Heart left ventricle (tissue), 13 donors: Measurements from ENCODE around the gene CTNNA1.

ENCODE experiments used
- POLR2A ChIP-seq, 2 donors: fragments of 450-650 bp; IDR thresholded peaks; one replicate each; pipeline ENCODE4 v1.6.1; 2017; ENCODE audit warnings: antibody characterized with exemption in 2 of 2, mild to moderate bottlenecking in 2 of 2, moderate library complexity in 2 of 2
- TF ChIP-seq, protein P1 (sequence below), 12 donors: fragments of 200-600 bp; sonication (generic) in 4 of 12; IDR thresholded peaks; one replicate each; pipeline versions ENCODE4 v1.5.0 to v1.8.0; 2018 to 2022; ENCODE audit warnings: antibody characterized with exemption in 12 of 12, mild to moderate bottlenecking in 5 of 12
- donor health status: ischemic (EF 13 %, LVEDD 7.1; RV severe dilation, severe dysfunction).
- donor health status: DM: no; HTN: yes; CAD: no.
- donor health status: DM: no; HTN: no; CAD: no.
- donor health status: ischemic (EF 25% LVEDD 6.9; RV normal size, moderate dysfunction).
- donor health status: ischemic (EF 25% LVEDD 5.7; RV mildly dilated, moderate dysfunction).
- donor health status: ischemic (EF 35%, LVEDD 5.7; RV mildly dilated, moderate dysfunction).
- donor health status: nonischemic (EF 11% LVEDD 7.7; RV severe dilation, severe dysfunction).
- donor health status: DM: yes; HTN: yes; CAD: no.
- donor health status: PGD.
- donor health status: ischemic (EF 29% LVEDD 5.4; RV normal size, mild dysfunction).
- donor health status: nonischemic (EF 23%, LVEDD 6.1; RV moderate dilation, normal function).

- TF ChIP-seq, protein P1, sequence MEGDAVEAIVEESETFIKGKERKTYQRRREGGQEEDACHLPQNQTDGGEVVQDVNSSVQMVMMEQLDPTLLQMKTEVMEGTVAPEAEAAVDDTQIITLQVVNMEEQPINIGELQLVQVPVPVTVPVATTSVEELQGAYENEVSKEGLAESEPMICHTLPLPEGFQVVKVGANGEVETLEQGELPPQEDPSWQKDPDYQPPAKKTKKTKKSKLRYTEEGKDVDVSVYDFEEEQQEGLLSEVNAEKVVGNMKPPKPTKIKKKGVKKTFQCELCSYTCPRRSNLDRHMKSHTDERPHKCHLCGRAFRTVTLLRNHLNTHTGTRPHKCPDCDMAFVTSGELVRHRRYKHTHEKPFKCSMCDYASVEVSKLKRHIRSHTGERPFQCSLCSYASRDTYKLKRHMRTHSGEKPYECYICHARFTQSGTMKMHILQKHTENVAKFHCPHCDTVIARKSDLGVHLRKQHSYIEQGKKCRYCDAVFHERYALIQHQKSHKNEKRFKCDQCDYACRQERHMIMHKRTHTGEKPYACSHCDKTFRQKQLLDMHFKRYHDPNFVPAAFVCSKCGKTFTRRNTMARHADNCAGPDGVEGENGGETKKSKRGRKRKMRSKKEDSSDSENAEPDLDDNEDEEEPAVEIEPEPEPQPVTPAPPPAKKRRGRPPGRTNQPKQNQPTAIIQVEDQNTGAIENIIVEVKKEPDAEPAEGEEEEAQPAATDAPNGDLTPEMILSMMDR (IDR thresholded peaks at IDR 0.05), result no peak
- no peak for TF ChIP-seq POLR2A (IDR thresholded peaks at IDR 0.05)
Observed at GRCh38 chr5:138927544-138927943, 174.3 kb downstream of the CTNNA1 start.
